ENCODE results near the gene P2RX4.
"Not testable (repeated sequence)": the region's sequence is repeated elsewhere in the genome, so short reads cannot be mapped to it uniquely, and the experiment has no call there.

P2RX4 gene

DNA sequence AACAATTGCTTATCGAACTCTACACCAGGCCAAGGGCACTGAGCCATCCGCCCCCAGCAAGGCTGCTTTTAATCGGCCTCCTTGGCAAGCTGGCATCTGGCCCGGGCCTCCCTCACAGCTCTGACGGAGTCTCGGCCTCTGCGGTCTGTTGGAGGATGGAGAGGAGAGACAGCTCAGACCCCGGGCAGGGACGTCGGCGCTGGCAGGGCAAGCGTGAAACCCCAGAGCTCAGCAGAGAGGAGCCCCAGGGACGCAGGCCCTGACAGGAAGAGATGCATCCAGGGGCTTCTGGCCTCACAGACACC lies 69.1 kb downstream of the P2RX4 start:
- no peak for DNase-seq

DNA sequence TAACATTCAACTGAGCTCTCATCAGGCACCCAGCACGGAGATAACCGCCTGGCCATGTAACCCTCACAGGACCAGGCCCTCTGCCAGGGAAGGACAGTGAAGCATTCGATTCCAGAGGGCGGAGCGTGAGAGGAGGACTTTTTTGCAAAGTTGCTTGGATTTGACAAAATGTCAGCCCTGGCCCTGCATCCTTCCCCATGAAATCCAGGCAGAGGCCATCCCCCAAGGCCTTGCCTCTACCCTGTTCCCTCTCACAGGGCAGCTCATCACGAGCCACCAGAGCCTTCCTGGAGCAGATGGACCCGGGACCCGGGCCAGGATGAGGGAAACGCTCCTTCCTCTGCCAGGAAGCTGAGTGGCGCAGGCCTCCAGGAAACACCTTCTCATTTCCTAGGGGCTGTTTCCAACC lies 69.6 kb downstream of the P2RX4 start:
- DNase-seq = no peak

- DNase-seq = not testable (repeated sequence)
Measured at GRCh38 chr12:121280531-121280930, 70.6 kb downstream of the P2RX4 start.

- not testable (repeated sequence) for DNase-seq
Measured at GRCh38 chr12:121281116-121281515, 71.2 kb downstream of the P2RX4 start.

GRCh38 chr12:121282072-121282742 lies 72.3 kb downstream of the P2RX4 start:
- no peak for DNase-seq

- DNase-seq = not testable (repeated sequence)
Measured at GRCh38 chr12:121282910-121283309, 73.0 kb downstream of the P2RX4 start.

DNA sequence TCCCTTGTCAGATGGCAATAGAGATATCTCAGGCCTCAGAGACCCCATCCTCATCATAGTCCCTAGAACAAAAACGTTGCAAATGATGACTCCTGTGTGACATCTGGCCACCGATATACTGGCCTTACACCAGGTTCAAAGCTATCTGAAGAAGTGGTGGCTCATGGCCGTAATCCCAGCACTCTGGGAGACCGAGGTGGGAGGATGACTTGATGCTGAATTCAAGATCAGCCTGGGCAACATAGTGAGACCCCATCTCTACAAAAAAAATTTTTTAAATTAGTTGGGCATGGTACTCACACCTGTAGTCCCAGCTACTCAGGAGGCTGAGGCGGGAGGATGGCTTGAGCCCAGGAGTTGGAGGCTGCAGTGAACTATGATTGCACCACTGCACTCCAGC lies 73.5 kb downstream of the P2RX4 start:
- no peak for DNase-seq

Measured in T-helper 9 cell (primary cell).